H1 (cell line): ENCODE measurements around the gene TCF4. TPM values are rescaled to one million over a fixed set of nuclear protein-coding genes. Genes with fewer than 3 reads are reported as not detected.

Source experiments
- BCL11A ChIP-seq, 2 experiments: IDR thresholded peaks; one replicate each; pipeline ENCODE4 v1.6.1; 2011; ENCODE audit warnings: low read depth in 2 of 2, low read length in 2 of 2, mild to moderate bottlenecking in 2 of 2
- MAFK ChIP-seq: IDR thresholded peaks from 2 replicates; pipeline ENCODE4 v1.6.1; 2012; ENCODE audit warnings: low read depth, mild to moderate bottlenecking, improper control_type of control experiment, low read length
- POLR2AphosphoS5 ChIP-seq: IDR thresholded peaks from 2 replicates; pipeline ENCODE4 v1.6.1; 2011; ENCODE audit warnings: low read depth, low read length
- TAF1 ChIP-seq: IDR thresholded peaks from 2 replicates; pipeline ENCODE4 v1.6.1; 2011; ENCODE audit warnings: mild to moderate bottlenecking, low read depth, low read length
- TBP ChIP-seq: IDR thresholded peaks from 2 replicates; pipeline ENCODE4 v1.6.1; 2011; ENCODE audit warnings: low read depth, low read length, improper control_type of control experiment
- polyA plus RNA-seq, 7 experiments: library from polyadenylated mRNA; depleted of rRNA in 3 of 7; stranded (reverse) in 5 of 7; unstranded in 2 of 7; fragments of >200 nt in 5 of 7; fragments of 200-250 nt in 2 of 7; gene quantifications; 1 replicate in 5 of 7; 2 replicates in 1 of 7; 4 replicates in 1 of 7; pipeline versions ENCODE4 v1.2.1 to v1.2.3, GENCODE V29; 2011 to 2013; ENCODE audit warnings: missing spikeins in 2 of 7, mixed read lengths in 2 of 7
- total RNA-seq: library from RNA; stranded (reverse); fragmentation: NEBNext Ultra II Directional; extraction: Animal tissue kit (Norgen Biotek cat#: 25700); gene quantifications from 2 replicates; pipeline ENCODE4 v1.2.1, GENCODE V29; 2021

Gene TCF4
- total and polyA plus RNA-seq, 2 of the 8 experiments (the other 6 are each of a cell fraction or from before 2014, with no cell fraction given) = 59.3 to 118 TPM

- no peak for TF ChIP-seq TAF1
- no peak for TF ChIP-seq POLR2AphosphoS5
- no peak for TF ChIP-seq TBP
- TF ChIP-seq BCL11A (IDR thresholded peaks at IDR 0.05; ENCODE audit: low read depth in 2 of 2, low read length in 2 of 2) = no peak
- no peak for TF ChIP-seq MAFK
Measured at GRCh38 chr18:55462652-55463051, 125.3 kb downstream of the TCF4 start (continued).
